HG03060 (cell line): ENCODE measurements around the gene SPECC1L.

ENCODE experiments used
- ATAC-seq: cut with Tn5 transposase; IDR thresholded peaks from one replicate; pipeline ENCODE4 v1.9.1; 2021; ENCODE audit warnings: low read depth, moderate number of reproducible peaks; ENCODE audit not compliant: unreplicated experiment

Gene SPECC1L

GRCh38 chr22:24457894-24458420 is 187.3 kb downstream of the SPECC1L start:
- ATAC-seq, result no peak

- no peak for ATAC-seq
Observed at GRCh38 chr22:24459911-24460310, 189.3 kb downstream of the SPECC1L start.

- no peak for ATAC-seq
Observed at GRCh38 chr22:24460418-24461089, 189.9 kb downstream of the SPECC1L start.

- no peak for ATAC-seq
Observed at GRCh38 chr22:24463071-24463760, 192.6 kb downstream of the SPECC1L start.

- ATAC-seq, result no peak
Observed at GRCh38 chr22:24465566-24465965, 194.9 kb downstream of the SPECC1L start.

GRCh38 chr22:24465975-24466374 is 195.3 kb downstream of the SPECC1L start:
- ATAC-seq, result no peak

GRCh38 chr22:24466716-24467328 is 196.2 kb downstream of the SPECC1L start:
- ATAC-seq, result no peak

GRCh38 chr22:24467340-24467739 is 196.7 kb downstream of the SPECC1L start:
- ATAC-seq, result no peak
